Smooth muscle cell of the pulmonary artery (primary cell): ENCODE results near the gene ZNF750. TPM values are rescaled to one million over a fixed set of nuclear protein-coding genes. Genes with fewer than 3 reads are reported as not detected.

Experiments used
- total RNA-seq: library from RNA; depleted of rRNA; stranded (reverse); fragments of >200 nt; gene quantifications from 2 replicates; pipeline ENCODE4 v1.2.3, GENCODE V29; 2014

Gene ZNF750
- total RNA-seq, result not detected in 2 replicates

GRCh38 chr17:82839617-82840292 is at the start of gene ZNF750:
ZNF750 (minus strand) TSS chr17:82840022; CDS start chr17:82832454, 7,568 bp downstream.

Other genes starting within 250 kb of the ZNF750 start
- 72.4 and 76.8 TPM in 2 replicates for gene WDR45B, start 191.6 kb downstream of the ZNF750 start, total RNA-seq
- 9.3 and 9.5 TPM in 2 replicates for gene RAB40B, start 141.3 kb downstream of the ZNF750 start, total RNA-seq
- gene FN3KRP, start 123.3 kb downstream of the ZNF750 start, total RNA-seq, result 15.1 and 16.5 TPM in 2 replicates
- gene FN3K, start 104.4 kb downstream of the ZNF750 start, total RNA-seq, result 7.6 and 14.3 TPM in 2 replicates
- 42.7 and 51.1 TPM in 2 replicates for gene TBCD, start 88.0 kb downstream of the ZNF750 start, total RNA-seq
- 108 and 136 TPM in 2 replicates for gene METRNL, start 239.6 kb upstream of the ZNF750 start, total RNA-seq